Erythroblast (primary cell): ENCODE results near the gene TMEM181.

Source experiments
- GATA1 ChIP-seq: IDR thresholded peaks from 2 replicates; pipeline ENCODE4 v1.6.1; 2011; ENCODE audit warnings: low read depth, mild to moderate bottlenecking, control low read depth, low read length, moderate library complexity
- POLR2A ChIP-seq: IDR thresholded peaks from 2 replicates; pipeline ENCODE4 v1.6.1; 2011; ENCODE audit warnings: mild to moderate bottlenecking, low read length

DNA sequence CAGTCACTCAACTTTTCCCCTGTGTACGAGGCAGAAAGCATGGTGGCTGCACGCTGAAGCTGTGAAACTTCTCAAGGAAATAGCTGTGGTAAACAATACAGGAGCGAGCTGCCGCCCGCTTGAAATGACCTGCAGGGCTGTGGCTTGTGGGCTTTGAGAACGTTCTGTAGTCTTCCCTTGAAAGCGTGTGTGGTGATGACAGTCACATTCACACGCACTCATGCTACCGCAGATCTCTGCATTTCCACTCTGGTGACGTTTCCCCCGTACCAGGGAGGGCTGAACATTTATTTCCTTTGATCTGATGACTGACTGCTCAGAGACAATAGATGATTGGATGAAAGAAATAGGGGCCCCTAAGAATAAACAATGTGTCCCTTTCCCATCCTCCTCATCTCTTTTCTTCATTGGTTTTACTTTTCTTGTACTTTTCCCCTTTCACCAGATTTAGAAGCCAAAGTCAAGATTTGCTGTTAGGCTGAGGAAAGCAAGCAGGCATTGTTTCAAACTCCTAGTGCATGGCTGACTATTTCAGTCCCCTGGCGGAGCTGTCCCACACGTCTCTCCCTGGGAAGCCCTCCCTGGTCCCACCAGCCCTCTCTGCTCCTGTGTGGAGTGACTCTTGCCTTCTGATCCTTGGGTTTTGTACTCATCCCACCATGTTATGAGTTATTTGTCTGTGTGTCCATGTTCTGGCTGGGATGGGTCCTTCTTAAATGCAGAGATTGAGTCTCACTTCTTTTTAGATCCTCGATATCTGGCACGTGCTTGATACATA lies 93.9 kb downstream of the TMEM181 start:
- TF ChIP-seq POLR2A (no peak), GATA1 (no peak)
